NT2/D1 (cell line): ENCODE measurements around the gene ZNF215.

Experiments
- SUZ12 ChIP-seq: IDR thresholded peaks from 2 replicates; pipeline ENCODE4 v1.6.1; 2011; ENCODE audit not compliant: insufficient read length, insufficient read depth; ENCODE audit errors: extremely low read depth
- YY1 ChIP-seq: IDR thresholded peaks from 2 replicates; pipeline ENCODE4 v1.6.1; 2011; ENCODE audit not compliant: insufficient read length, insufficient read depth
- ZNF274 ChIP-seq: IDR thresholded peaks from 2 replicates; pipeline ENCODE4 v1.6.1; 2011; ENCODE audit warnings: mild to moderate bottlenecking, low read depth, low read length

DNA sequence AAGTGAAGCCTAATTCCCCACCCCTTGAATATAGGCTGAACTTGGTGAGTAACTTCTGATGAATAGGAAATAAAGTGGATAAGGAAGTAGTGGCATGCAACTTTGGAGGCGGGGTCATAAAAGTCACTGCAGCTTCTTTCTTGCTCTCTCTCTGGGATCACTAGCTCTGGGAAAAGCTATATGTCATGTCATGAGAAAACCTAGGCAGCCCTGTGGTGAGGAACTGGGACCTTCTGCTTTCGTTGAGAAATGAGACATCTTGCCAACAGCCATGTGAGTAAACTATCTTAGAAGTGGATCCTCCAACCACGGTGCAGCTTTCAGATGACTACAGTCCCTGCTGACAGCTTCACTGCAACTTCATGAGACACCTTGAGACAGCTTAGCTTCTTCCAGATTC is 78.3 kb downstream of the ZNF215 start:
- no peak for TF ChIP-seq YY1
- no peak for TF ChIP-seq SUZ12
- no peak for TF ChIP-seq ZNF274
